Stimulated activated CD4-positive, alpha-beta T cell treated with anti-CD3 and anti-CD28 coated beads, TNF-alpha, amount 100 ng/mL, for 24 hours (primary cell): ENCODE measurements around the gene GTF2IRD1.
"Not testable (repeated sequence)": the region's sequence is repeated elsewhere in the genome, so short reads cannot be mapped to it uniquely, and the experiment has no call there.

Experiments
- DNase-seq, 3 experiments: peaks; one replicate each; pipeline ENCODE4 v3.0.0-alpha.2; 2020; ENCODE audit warnings: low read depth in 3 of 3

Gene GTF2IRD1

GRCh38 chr7:74650055-74650454 is 196.3 kb downstream of the GTF2IRD1 start:
- peak; percentile 61 to 85 (median 80) for DNase-seq

DNA sequence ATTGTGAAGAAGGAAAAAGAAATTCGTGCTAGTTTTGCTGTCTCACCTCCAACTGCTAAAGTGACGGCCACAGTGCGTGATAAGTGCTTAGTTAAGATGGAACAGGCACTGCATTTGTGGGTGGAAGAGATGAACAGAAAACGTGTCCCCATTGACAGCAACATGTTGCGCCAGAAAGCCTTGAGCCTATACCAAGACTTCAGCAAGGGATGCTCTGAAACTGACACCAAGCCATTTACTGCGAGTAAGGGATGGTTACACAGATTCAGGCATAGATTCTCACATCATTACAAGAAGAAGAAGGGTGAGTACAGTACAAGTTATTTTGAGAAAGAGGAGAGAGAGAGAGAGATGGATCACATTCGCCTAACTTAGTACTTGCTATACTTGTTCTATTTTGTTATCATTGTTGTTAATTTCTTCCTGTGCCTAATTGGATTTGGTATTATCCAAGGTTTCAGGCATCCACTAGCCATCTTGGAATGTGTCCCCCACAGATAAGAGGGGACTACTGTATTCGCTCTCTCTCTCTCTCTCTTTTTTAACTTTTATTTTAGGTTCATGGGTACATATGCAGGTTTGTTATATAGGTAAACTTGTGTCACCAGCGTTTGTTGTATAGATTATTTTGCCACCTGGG is 196.9 kb downstream of the GTF2IRD1 start:
- not testable (repeated sequence) for DNase-seq

- DNase-seq, result not testable (repeated sequence)
Measured at GRCh38 chr7:74651133-74651504, 197.4 kb downstream of the GTF2IRD1 start.
